GM23338 (cell line): ENCODE measurements around the gene ABHD5. TPM values are rescaled to one million over a fixed set of nuclear protein-coding genes. Genes with fewer than 3 reads are reported as not detected.

Experiments
- ATAC-seq: fragments of 200-7000 bp; cut with Tn5 transposase; 3 replicates; pipeline ENCODE4 v1.9.1; 2020
- DNase-seq: peaks from one replicate; pipeline ENCODE4 v3.0.0-alpha.2; 2015; ENCODE audit warnings: low spot score
- H2AFZ ChIP-seq: fragments of 200-600 bp; sonication (generic); 2 replicates; pipeline ENCODE4 v1.8.0; 2016; ENCODE audit warnings: antibody characterized with exemption, mild to moderate bottlenecking, moderate library complexity
- H3F3A ChIP-seq: fragments of 200-600 bp; sonication (generic); replicated peaks from 2 replicates; pipeline ENCODE4 v1.8.0; 2017; ENCODE audit warnings: antibody characterized with exemption, mixed run types, low read depth
- H3K27ac ChIP-seq: fragments of 200-600 bp; sonication (generic); 2 replicates; pipeline ENCODE4 v1.6.1; 2016; ENCODE audit warnings: low read depth
- H3K27me3 ChIP-seq: fragments of 200-600 bp; sonication (generic); 2 replicates; pipeline ENCODE4 v1.8.0; 2016; ENCODE audit warnings: mild to moderate bottlenecking, mixed run types, moderate library complexity; ENCODE audit not compliant: insufficient read depth
- H3K36me3 ChIP-seq: fragments of 200-600 bp; sonication (generic); 2 replicates; pipeline ENCODE4 v1.8.0; 2016; ENCODE audit warnings: mild to moderate bottlenecking; ENCODE audit not compliant: insufficient read depth
- H3K4me1 ChIP-seq: fragments of 200-600 bp; sonication (generic); 2 replicates; pipeline ENCODE4 v1.8.0; 2016; ENCODE audit warnings: mild to moderate bottlenecking, moderate library complexity; ENCODE audit not compliant: insufficient read depth
- H3K4me2 ChIP-seq: fragments of 200-600 bp; sonication (generic); 2 replicates; pipeline ENCODE4 v1.7.1; 2017; ENCODE audit warnings: mixed run types
- H3K4me3 ChIP-seq: fragments of 200-600 bp; sonication (generic); 2 replicates; pipeline ENCODE4 v1.6.1; 2016; ENCODE audit warnings: mixed run types
- H3K79me2 ChIP-seq: fragments of 200-600 bp; sonication (generic); replicated peaks from 2 replicates; pipeline ENCODE4 v1.8.0; 2017; ENCODE audit warnings: mild to moderate bottlenecking; ENCODE audit not compliant: insufficient read depth
- H3K9me2 ChIP-seq: fragments of 200-600 bp; sonication (generic); 2 replicates; pipeline ENCODE4 v1.8.0; 2017; ENCODE audit not compliant: insufficient read depth
- H4K20me1 ChIP-seq: fragments of 200-600 bp; sonication (generic); replicated peaks from 2 replicates; pipeline ENCODE4 v1.8.0; 2017; ENCODE audit warnings: mild to moderate bottlenecking; ENCODE audit not compliant: insufficient read depth
- H3K27ac Mint-ChIP-seq: 2 replicates; pipeline ENCODE4 v1.8.0; 2020; ENCODE audit warnings: inconsistent platforms, mild to moderate bottlenecking, moderate library complexity, mixed read lengths
- H3K27me3 Mint-ChIP-seq: 3 replicates; pipeline ENCODE4 v1.8.0; 2022; ENCODE audit warnings: low read depth, mild to moderate bottlenecking, moderate library complexity, mixed read lengths, inconsistent platforms; ENCODE audit not compliant: insufficient read depth, poor library complexity
- H3K36me3 Mint-ChIP-seq: 3 replicates; pipeline ENCODE4 v1.8.0; 2021; ENCODE audit warnings: low read depth, mild to moderate bottlenecking, inconsistent platforms, moderate library complexity, mixed read lengths
- H3K4me1 Mint-ChIP-seq: 3 replicates; pipeline ENCODE4 v1.8.0; 2020; ENCODE audit warnings: mild to moderate bottlenecking, inconsistent platforms, mixed read lengths
- H3K4me3 Mint-ChIP-seq: 3 replicates; pipeline ENCODE4 v1.8.0; 2021; ENCODE audit warnings: moderate library complexity, mild to moderate bottlenecking, inconsistent platforms, mixed read lengths
- H3K9me3 Mint-ChIP-seq: 3 replicates; pipeline ENCODE4 v1.8.0; 2020; ENCODE audit warnings: moderate library complexity, mild to moderate bottlenecking, inconsistent platforms, mixed read lengths
- CTCF ChIP-seq, 2 experiments: fragments of 200-600 bp in 1 of 2; sonication (generic) in 1 of 2; conservative IDR thresholded peaks; 2 replicates each; pipeline versions ENCODE4 v1.5.1 to v1.6.1; 2016 to 2017; ENCODE audit warnings: antibody characterized with exemption in 2 of 2, low read depth in 2 of 2, mild to moderate bottlenecking in 2 of 2, moderate library complexity in 1 of 2
- EZH2phosphoT487 ChIP-seq: fragments of 200-600 bp; sonication (generic); IDR thresholded peaks from one replicate; pipeline ENCODE4 v1.8.1; 2018; ENCODE audit warnings: antibody characterized with exemption; ENCODE audit not compliant: unreplicated experiment
- JUNB ChIP-seq: IDR thresholded peaks from one replicate; pipeline ENCODE4 v1.6.1; 2016; ENCODE audit warnings: antibody characterized with exemption; ENCODE audit not compliant: unreplicated experiment
- NANOG ChIP-seq: IDR thresholded peaks from 2 replicates; pipeline ENCODE4 v1.6.1; 2016; ENCODE audit warnings: antibody characterized with exemption, borderline replicate concordance
- ZNF114 ChIP-seq: fragments of 250-450 bp; sonication (Bioruptor Pico); IDR thresholded peaks from 2 replicates; pipeline ENCODE4 v1.5.0; 2020; ENCODE audit warnings: mild to moderate bottlenecking, moderate library complexity
- ZNF331 ChIP-seq: fragments of 250-450 bp; sonication (Bioruptor Pico); IDR thresholded peaks from 2 replicates; pipeline ENCODE4 v1.5.0; 2020; ENCODE audit warnings: low read depth, mild to moderate bottlenecking, moderate library complexity
- ZNF462 ChIP-seq: fragments of 250-450 bp; sonication (Bioruptor Pico); IDR thresholded peaks from 2 replicates; pipeline ENCODE4 v1.5.0; 2020; ENCODE audit warnings: mild to moderate bottlenecking, moderate library complexity
- polyA plus RNA-seq: library from polyadenylated mRNA; unstranded; fragments of >200 nt; fragmentation: Nextera tagmentation; extraction: Ambion mirVana; gene quantifications from 2 replicates; pipeline ENCODE4 v1.2.1, GENCODE V29; 2016
- total RNA-seq: library from RNA; depleted of rRNA; stranded (reverse); fragments of >200 nt; shearing (Covaris generic); gene quantifications from 2 replicates; pipeline ENCODE4 v1.2.3, GENCODE V29; 2014

The ABHD5 gene
- total and polyA plus RNA-seq, 2 experiments from 2014 or later = 12.1 to 12.3 TPM

- H3K36me3 ChIP-seq = no peaks in the 10 kb centered on the region
- H3K27ac ChIP-seq = no peak overlapping the region
- Mint-ChIP-seq H3K36me3 (peaks cover 3% of the 10 kb centered on the region), H3K27ac (no peak overlapping the region), H3K9me3 (peaks cover 17% of the 10 kb centered on the region), H3K27me3 (peaks cover 6% of the 10 kb centered on the region), H3K4me3 (no peak overlapping the region), H3K4me1 (peaks cover 7% of the 10 kb centered on the region; the same call in 2 of the 3 replicates)
- ATAC-seq (peak; percentile 52; the same call in 2 of the 3 replicates), DNase-seq (no peak)
- H3K9me2 ChIP-seq = no peaks in the 10 kb centered on the region
- no peak overlapping the region for H3K4me3 ChIP-seq
- no peaks in the 10 kb centered on the region for H4K20me1 ChIP-seq
- H3F3A ChIP-seq = no peaks in the 10 kb centered on the region
- H2AFZ ChIP-seq = peak overlapping the region; percentile 90
- no peak overlapping the region for H3K4me2 ChIP-seq
- 0 out of 2 replicates have a peak, but pooled peaks cover 4% of the 10 kb centered on the region for H3K4me1 ChIP-seq
- H3K27me3 ChIP-seq = no peaks in the 10 kb centered on the region
- no peaks in the 10 kb centered on the region for H3K79me2 ChIP-seq
- TF ChIP-seq ZNF462 (CRISPR knock-in tag) = no peak
- TF ChIP-seq CTCF (conservative IDR thresholded peaks at IDR 0.05; ENCODE audit: low read depth in 2 of 2) = no peak
- TF ChIP-seq JUNB = no peak
- no peak for TF ChIP-seq EZH2phosphoT487
- no peak for TF ChIP-seq ZNF114 (CRISPR knock-in tag)
- no peak for TF ChIP-seq ZNF331 (CRISPR knock-in tag)
- no peak for TF ChIP-seq NANOG
Measured at GRCh38 chr3:43748645-43749044, 57.9 kb downstream of the ABHD5 start.
